ENCODE data around the gene ITGB1BP1.

The ITGB1BP1 gene

DNA sequence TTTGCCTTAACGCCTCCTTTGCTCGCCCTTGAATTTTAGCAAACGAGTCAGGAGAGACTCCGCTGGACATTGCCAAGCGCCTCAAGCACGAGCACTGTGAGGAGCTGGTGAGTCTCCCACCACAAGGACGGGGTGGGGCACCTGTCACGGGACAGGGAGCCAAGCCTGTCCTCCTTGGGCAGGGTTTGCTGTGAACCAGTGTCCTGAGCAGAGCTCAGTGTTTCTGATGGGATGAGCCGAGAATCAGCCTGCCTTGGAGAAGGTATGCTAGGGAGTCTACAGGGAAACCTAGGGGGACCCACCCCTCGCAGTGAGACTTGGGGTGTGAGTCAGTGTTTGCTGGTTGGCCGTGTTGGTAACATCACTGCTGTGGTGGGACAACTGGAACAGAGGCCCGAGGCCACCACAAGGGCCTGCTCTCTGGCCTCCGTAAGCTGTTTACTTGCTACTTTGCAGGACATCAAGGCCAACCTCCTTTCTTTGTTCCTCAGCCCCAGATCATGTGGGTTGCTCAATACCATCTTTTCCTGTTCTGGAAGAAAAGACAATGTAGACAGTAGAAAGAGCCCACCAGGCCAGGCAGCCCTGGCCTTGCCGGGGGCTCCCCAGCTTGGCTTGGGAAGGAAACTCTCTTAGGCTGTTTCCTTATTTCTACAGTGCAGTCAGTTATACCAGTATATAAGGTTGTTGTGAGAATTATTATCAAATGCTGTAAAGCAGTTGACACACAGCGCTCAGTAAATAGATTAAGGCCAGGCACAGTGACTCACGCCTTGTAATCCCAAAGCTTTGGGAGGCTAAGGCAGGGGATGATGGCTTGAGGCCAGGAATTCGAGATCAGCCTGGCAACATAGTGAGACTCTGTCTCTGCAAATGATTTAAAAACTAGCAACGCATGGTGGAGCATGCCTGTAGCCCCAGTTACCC lies 42.4 kb downstream of the ITGB1BP1 start:
- Histone ChIP-seq H3K9ac (ENCODE audit: insufficient read length) (no peak overlapping the region), H3K9me3 (ENCODE audit: low read depth, low read length) (no peaks in the 10 kb centered on the region), H3K36me3 (ENCODE audit: insufficient read depth, low read length) (no peaks in the 10 kb centered on the region; the same call in 1 of the 2 replicates), H3K27ac (no peak overlapping the region), H3K4me3 (no peak overlapping the region)
- TF ChIP-seq EZH2 (IDR thresholded peaks at IDR 0.05) (no peak), POLR2AphosphoS5 (IDR thresholded peaks at IDR 0.05; ENCODE audit: borderline replicate concordance, low read depth, low read length) (no peak), FOXP2 (optimal IDR thresholded peaks at IDR 0.05; ENCODE audit: control extremely low read depth, extremely low read length, insufficient read depth) (no peak)
- no peak for DNase-seq (ENCODE audit: low read depth, low spot score)

DNA sequence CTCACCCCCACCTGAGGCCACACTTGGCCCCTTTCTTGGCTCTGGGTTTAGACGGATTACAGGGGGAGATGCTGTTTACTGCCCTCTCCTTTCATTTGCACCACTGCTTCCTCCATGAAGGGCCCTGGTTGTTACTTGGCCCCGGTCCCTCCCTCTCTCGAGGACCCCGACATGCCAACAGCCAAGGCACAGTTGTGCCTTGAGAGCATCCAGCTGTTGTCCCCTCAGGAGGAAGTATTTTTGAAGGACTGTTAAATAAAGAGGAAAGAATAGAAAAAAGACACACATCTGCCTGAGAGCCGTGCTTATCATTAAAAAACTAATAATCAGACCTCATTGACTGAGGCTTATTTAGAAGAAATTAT lies 44.0 kb downstream of the ITGB1BP1 start:
- no peak overlapping the region for H3K27ac ChIP-seq
- no peak for DNase-seq (ENCODE audit: low read depth, low spot score)
- no peaks in the 10 kb centered on the region; the same call in 1 of the 2 replicates for H3K36me3 ChIP-seq (ENCODE audit: insufficient read depth, low read length)
- H3K9ac ChIP-seq (ENCODE audit: insufficient read length): no peak overlapping the region
- TF ChIP-seq EZH2 (IDR thresholded peaks at IDR 0.05) (no peak), POLR2AphosphoS5 (IDR thresholded peaks at IDR 0.05; ENCODE audit: borderline replicate concordance, low read depth, low read length) (no peak), FOXP2 (optimal IDR thresholded peaks at IDR 0.05; ENCODE audit: control extremely low read depth, extremely low read length, insufficient read depth) (no peak)
- H3K9me3 ChIP-seq (ENCODE audit: low read depth, low read length): no peaks in the 10 kb centered on the region
- H3K4me3 ChIP-seq: no peak overlapping the region

DNA sequence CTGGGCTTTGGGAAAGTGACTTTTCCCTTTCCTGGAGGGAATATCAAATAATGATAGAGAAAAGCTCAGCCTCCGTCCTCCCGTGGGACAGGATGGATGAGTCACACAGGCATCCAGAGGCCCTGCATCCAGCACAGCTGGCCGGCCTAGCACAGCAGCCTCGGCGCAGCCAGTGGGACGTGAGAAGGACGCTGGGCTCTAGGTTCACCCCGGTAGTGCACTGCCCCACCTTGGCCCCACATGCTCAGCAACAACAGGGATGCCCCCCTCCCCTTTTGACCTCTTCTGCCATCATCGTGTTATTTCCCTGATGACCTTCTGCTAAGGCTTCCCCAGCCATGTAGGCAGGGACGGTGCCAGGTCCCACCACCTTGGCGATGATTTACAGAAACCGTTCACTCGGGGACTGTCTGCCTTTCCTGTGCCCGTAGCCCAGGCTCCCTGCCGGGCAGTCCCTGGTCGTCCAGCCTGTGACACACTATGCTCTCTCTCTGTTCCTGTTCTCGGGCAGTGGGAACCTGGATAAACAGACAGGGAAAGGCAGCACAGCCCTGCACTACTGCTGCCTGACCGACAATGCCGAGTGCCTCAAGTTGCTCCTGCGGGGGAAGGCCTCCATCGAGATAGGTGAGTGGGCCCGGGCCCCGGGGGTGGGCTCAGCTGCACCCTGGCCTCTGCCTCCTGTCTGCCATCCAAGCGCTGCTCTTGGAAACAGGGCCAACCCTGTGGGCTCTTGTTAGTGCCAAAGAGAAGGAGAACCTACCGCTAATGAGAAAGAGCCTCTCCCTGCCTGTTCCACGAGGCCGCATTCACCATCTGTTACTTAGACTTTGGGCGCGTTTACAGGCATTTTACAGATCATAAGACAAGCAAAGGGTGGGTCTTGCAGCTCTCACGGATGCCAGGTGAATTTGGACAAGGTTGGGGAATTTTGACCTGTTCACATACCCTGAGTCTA lies 44.6 kb downstream of the ITGB1BP1 start:
- Histone ChIP-seq H3K9me3 (ENCODE audit: low read depth, low read length) (no peaks in the 10 kb centered on the region), H3K9ac (ENCODE audit: insufficient read length) (no peak overlapping the region), H3K36me3 (ENCODE audit: insufficient read depth, low read length) (no peaks in the 10 kb centered on the region; the same call in 1 of the 2 replicates), H3K4me3 (no peak overlapping the region), H3K27ac (no peak overlapping the region)
- TF ChIP-seq POLR2AphosphoS5 (IDR thresholded peaks at IDR 0.05; ENCODE audit: borderline replicate concordance, low read depth, low read length): no peak
- TF ChIP-seq FOXP2 (optimal IDR thresholded peaks at IDR 0.05; ENCODE audit: control extremely low read depth, extremely low read length, insufficient read depth): no peak
- no peak for TF ChIP-seq EZH2 (IDR thresholded peaks at IDR 0.05)
- no peak for DNase-seq (ENCODE audit: low read depth, low spot score)

DNA sequence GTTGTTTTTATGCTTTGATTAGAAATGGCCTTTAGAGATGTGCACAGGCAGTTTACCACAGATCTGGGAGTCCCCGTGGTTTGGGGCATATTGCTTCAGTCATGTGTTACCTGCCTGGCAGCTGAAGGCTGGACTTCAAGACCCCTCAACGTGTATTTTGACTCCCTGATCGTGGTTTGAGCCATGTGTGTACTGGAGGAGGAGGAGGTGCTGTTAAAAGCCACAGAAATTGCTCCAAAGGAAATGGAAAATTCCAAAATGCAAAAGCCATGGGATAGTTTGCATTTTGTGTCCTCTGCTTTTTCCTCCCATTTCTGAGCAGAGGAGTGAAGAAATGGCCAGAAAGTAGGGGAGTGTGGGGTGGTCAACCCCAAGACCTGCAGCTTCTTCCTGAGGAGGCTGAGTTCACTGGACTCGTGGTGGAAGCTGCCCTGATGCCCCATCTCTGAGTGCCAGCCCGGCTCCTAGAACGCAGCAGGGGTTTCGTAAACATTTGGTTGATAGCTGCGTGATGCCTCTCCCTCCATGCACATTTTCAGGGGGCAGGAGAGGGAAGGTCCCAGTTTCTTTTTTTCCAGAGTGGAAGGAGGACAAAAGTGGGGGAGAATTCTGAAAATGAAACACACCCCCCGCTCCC lies 45.7 kb downstream of the ITGB1BP1 start:
- no peak for TF ChIP-seq FOXP2 (optimal IDR thresholded peaks at IDR 0.05; ENCODE audit: control extremely low read depth, extremely low read length, insufficient read depth)
- no peak for TF ChIP-seq EZH2 (IDR thresholded peaks at IDR 0.05)
- no peak for TF ChIP-seq POLR2AphosphoS5 (IDR thresholded peaks at IDR 0.05; ENCODE audit: borderline replicate concordance, low read depth, low read length)
- Histone ChIP-seq H3K27ac (no peak overlapping the region), H3K9ac (ENCODE audit: insufficient read length) (no peak overlapping the region), H3K4me3 (no peak overlapping the region), H3K9me3 (ENCODE audit: low read depth, low read length) (no peaks in the 10 kb centered on the region), H3K36me3 (ENCODE audit: insufficient read depth, low read length) (no peaks in the 10 kb centered on the region; the same call in 1 of the 2 replicates)
- no peak for DNase-seq (ENCODE audit: low read depth, low spot score)

DNA sequence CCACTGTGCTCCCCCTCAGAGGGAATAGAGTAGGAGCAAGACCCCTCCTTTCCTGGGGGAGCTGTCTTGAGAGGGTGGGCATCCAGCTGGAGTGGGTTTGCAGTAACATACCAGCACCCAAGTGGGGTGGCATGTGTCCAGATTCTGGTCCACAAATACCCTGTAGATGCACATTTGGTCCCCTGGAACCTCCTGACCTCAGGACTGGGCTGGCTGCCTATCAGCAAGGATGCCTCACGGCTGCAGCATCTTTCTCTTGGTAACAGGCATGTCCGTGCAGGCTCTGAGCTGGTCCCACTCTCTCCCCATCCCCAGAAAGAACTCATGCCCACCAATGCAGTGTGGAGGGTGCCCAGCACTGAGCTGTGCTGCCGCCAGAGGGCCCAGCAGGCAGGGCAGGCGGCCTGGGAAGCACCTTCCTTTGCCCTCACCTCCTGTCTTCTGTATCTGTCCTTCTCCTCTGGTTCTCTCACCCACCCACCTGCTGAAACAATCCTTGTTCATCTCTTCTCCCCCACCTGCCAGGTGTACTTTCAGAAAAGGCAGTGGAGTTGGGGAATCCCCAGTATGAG lies 47.4 kb downstream of the ITGB1BP1 start:
- Histone ChIP-seq H3K9ac (ENCODE audit: insufficient read length) (no peak overlapping the region), H3K36me3 (ENCODE audit: insufficient read depth, low read length) (no peaks in the 10 kb centered on the region), H3K4me3 (no peak overlapping the region), H3K27ac (no peak overlapping the region), H3K9me3 (ENCODE audit: low read depth, low read length) (no peaks in the 10 kb centered on the region)
- no peak for DNase-seq (ENCODE audit: low read depth, low spot score)
- no peak for TF ChIP-seq EZH2 (IDR thresholded peaks at IDR 0.05)
- no peak for TF ChIP-seq FOXP2 (optimal IDR thresholded peaks at IDR 0.05; ENCODE audit: control extremely low read depth, extremely low read length, insufficient read depth)
- no peak for TF ChIP-seq POLR2AphosphoS5 (IDR thresholded peaks at IDR 0.05; ENCODE audit: borderline replicate concordance, low read depth, low read length)

DNA sequence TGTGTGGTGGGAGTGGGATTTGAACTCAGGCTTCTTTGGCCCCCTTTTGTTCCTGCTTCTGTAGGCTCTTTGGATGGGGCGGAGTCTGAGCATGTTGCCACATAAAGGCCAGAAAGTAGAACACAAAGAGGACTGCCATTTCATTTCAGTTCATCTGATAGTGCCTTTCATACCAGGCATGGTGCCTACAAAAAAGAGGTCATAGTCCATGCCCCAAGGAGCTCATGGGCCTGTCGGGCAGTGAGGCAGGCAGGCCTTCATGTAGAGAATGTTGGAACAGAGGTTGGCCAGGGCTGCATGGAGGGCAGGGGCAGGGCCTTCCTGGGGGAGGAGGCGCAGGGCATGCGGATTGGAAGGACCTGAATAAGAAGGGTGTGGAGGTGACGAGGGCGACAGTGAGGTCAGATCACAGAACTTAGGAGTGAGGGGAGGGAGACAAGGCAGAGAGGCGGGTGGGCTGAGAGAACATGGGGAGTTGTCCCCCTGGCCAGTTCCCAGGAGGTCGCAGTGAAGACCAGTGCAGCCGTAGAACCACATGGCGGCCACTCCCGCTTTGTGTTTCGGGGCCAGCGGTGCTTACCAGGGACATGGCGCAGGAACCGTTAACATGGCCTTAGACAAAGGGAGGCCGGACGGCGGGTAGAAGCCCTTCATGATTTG lies 49.1 kb downstream of the ITGB1BP1 start:
- Histone ChIP-seq H3K9me3 (ENCODE audit: low read depth, low read length) (no peaks in the 10 kb centered on the region), H3K27ac (no peak overlapping the region)
- TF ChIP-seq POLR2AphosphoS5 (IDR thresholded peaks at IDR 0.05; ENCODE audit: borderline replicate concordance, low read depth, low read length) (no peak), FOXP2 (optimal IDR thresholded peaks at IDR 0.05; ENCODE audit: control extremely low read depth, extremely low read length, insufficient read depth) (no peak), EZH2 (IDR thresholded peaks at IDR 0.05) (no peak)

DNA sequence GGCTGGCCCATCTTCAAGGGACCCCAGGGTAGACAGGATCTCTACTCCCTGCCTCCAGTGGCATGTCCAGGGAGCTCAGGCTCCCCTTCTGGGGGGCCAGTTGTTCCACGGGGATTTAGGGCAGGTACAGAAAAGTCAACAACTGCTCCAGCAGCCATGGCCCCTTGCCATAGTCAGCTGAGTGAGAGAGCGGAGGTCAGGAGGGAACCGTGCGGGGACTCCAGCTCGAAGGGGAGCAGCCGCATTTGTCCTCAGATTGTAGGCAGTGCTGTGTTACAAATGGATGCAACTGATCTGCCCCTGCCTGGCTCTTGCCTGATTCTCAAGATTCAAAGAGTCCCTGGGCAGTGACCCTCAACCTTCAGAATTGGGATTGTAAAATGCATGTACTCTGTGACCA lies 49.9 kb downstream of the ITGB1BP1 start:
- no peaks in the 10 kb centered on the region for H3K36me3 ChIP-seq (ENCODE audit: insufficient read depth, low read length)
- TF ChIP-seq POLR2AphosphoS5 (IDR thresholded peaks at IDR 0.05; ENCODE audit: borderline replicate concordance, low read depth, low read length) (no peak), FOXP2 (optimal IDR thresholded peaks at IDR 0.05; ENCODE audit: control extremely low read depth, extremely low read length, insufficient read depth) (no peak), EZH2 (IDR thresholded peaks at IDR 0.05) (no peak)
- H3K9me3 ChIP-seq (ENCODE audit: low read depth, low read length): no peaks in the 10 kb centered on the region
- no peak for DNase-seq (ENCODE audit: low read depth, low spot score)
- H3K27ac ChIP-seq: no peak overlapping the region
- no peak overlapping the region for H3K9ac ChIP-seq (ENCODE audit: insufficient read length)
- no peak overlapping the region for H3K4me3 ChIP-seq

More for the DNA sequence above, 49.1 kb downstream of the ITGB1BP1 start:
- no peak overlapping the region for H3K4me3 ChIP-seq
- H3K9ac ChIP-seq (ENCODE audit: insufficient read length): no peak overlapping the region
- no peaks in the 10 kb centered on the region for H3K36me3 ChIP-seq (ENCODE audit: insufficient read depth, low read length)
- DNase-seq (ENCODE audit: low read depth, low spot score): no peak
